Immature natural killer cell (primary cell): ENCODE data around the gene GALNT17. TPM values are rescaled to one million over a fixed set of nuclear protein-coding genes. Genes with fewer than 3 reads are reported as not detected.

Experiments
- DNase-seq, 3 donors: peaks; one replicate each; pipeline ENCODE4 v3.0.0; 2022; ENCODE audit warnings: mixed read lengths in 1 of 3
- H3K27ac Mint-ChIP-seq, 6 donors: one replicate each; pipeline ENCODE4 v1.8.0; 2020; ENCODE audit warnings: mixed read lengths in 6 of 6, mild to moderate bottlenecking in 5 of 6, inconsistent platforms in 4 of 6, moderate library complexity in 3 of 6
- H3K27me3 Mint-ChIP-seq, 3 donors: one replicate each; pipeline ENCODE4 v1.8.0; 2020 to 2021; ENCODE audit warnings: low read depth in 3 of 3, mild to moderate bottlenecking in 3 of 3, mixed read lengths in 3 of 3, moderate library complexity in 3 of 3, inconsistent platforms in 1 of 3
- H3K36me3 Mint-ChIP-seq, 3 donors: one replicate each; pipeline ENCODE4 v1.8.0; 2020; ENCODE audit warnings: mixed read lengths in 3 of 3, inconsistent platforms in 2 of 3, mild to moderate bottlenecking in 2 of 3
- H3K4me1 Mint-ChIP-seq, 2 donors: one replicate each; pipeline ENCODE4 v1.8.0; 2020; ENCODE audit warnings: inconsistent platforms in 2 of 2, mild to moderate bottlenecking in 2 of 2, mixed read lengths in 2 of 2, moderate library complexity in 1 of 2
- H3K4me3 Mint-ChIP-seq, 5 donors: one replicate each; pipeline ENCODE4 v1.8.0; 2020; ENCODE audit warnings: mild to moderate bottlenecking in 5 of 5, mixed read lengths in 5 of 5, inconsistent platforms in 3 of 5, moderate library complexity in 3 of 5
- H3K9me3 Mint-ChIP-seq, 6 donors: one replicate each; pipeline ENCODE4 v1.8.0; 2020; ENCODE audit warnings: mild to moderate bottlenecking in 6 of 6, mixed read lengths in 6 of 6, inconsistent platforms in 4 of 6, moderate library complexity in 3 of 6
- polyA plus RNA-seq, 3 donors: library from polyadenylated mRNA; unstranded; fragments of 300-500 nt; fragmentation: Illumina TruSeq; gene quantifications; one replicate each; pipeline ENCODE4 v1.2.3, GENCODE V29; 2021

Gene GALNT17
- polyA plus RNA-seq = not detected

DNA sequence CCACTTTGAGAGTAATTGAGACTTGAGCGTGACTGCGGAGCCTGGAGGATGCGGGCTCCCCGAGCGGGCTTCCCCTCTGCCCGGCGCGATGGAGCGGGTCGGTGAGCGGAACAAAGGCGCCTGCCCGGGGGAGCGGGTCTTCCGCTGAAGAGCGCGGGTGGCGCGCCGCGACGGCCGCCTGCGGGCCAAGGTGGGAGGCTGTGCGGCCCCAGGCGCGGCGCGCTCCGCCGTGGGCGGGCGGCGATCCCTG is at the start of gene GALNT17:
GALNT17 (plus strand) TSS at position 18 of the 250 bp plus-strand sequence.
- Mint-ChIP-seq H3K27ac (no peak within 1 kb of the TSS), H3K9me3 (peaks cover 0 to 8% (median 5%) of the 10 kb centered on the region in 6 donors), H3K4me3 (peak within 1 kb of the TSS in 1 of 5 donors; percentile 5), H3K36me3 (peaks cover 0 to 4% (median 0%) of the 10 kb centered on the region in 3 donors), H3K27me3 (peaks cover 2 to 8% (median 3%) of the 10 kb centered on the region in 3 donors), H3K4me1 (no peaks in the 10 kb centered on the region)
- DNase-seq = no peak

- no peaks in the 10 kb centered on the region for H3K4me1 Mint-ChIP-seq
- no peaks in the 10 kb centered on the region for H3K36me3 Mint-ChIP-seq
- no peak overlapping the region for H3K4me3 Mint-ChIP-seq
- DNase-seq = no peak
- H3K27ac Mint-ChIP-seq = no peak overlapping the region
- H3K9me3 Mint-ChIP-seq = peaks cover 10 to 48% (median 18%) of the 10 kb centered on the region in 6 donors
- peaks cover 0 to 4% (median 2%) of the 10 kb centered on the region in 3 donors for H3K27me3 Mint-ChIP-seq
Observed at GRCh38 chr7:71095266-71095860, 36.6 kb upstream of the GALNT17 start.

DNA sequence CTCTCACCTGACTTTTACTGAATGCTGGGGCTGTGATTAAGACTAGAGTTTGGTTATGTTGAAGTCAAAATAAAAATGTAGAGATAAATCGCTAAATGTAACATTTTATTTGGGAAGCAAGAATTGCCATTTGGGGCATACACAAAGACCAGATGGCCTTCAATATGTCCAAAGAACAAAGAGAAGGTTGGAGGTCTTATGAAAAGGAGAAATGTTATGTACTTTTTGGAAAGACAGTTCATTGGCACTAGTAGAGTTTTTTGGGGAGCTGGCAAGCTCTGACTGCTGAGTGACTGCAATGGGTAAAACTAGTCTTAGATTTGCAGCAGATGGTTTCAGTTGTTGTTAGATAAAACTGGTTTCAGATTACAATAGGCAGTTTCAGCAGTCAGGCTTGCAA is 35.6 kb upstream of the GALNT17 start:
- H3K27me3 Mint-ChIP-seq = peaks cover 0 to 4% (median 2%) of the 10 kb centered on the region in 3 donors
- H3K4me3 Mint-ChIP-seq = no peak overlapping the region
- H3K4me1 Mint-ChIP-seq = no peaks in the 10 kb centered on the region
- peaks cover 10 to 42% (median 18%) of the 10 kb centered on the region in 6 donors for H3K9me3 Mint-ChIP-seq
- DNase-seq = no peak
- H3K36me3 Mint-ChIP-seq = no peaks in the 10 kb centered on the region
- no peak overlapping the region for H3K27ac Mint-ChIP-seq

- DNase-seq = no peak
- peaks cover 3 to 5% (median 3%) of the 10 kb centered on the region in 3 donors for H3K27me3 Mint-ChIP-seq
- peaks cover 3 to 9% (median 5%) of the 10 kb centered on the region in 6 donors for H3K9me3 Mint-ChIP-seq
- H3K27ac Mint-ChIP-seq = no peak overlapping the region
- H3K4me3 Mint-ChIP-seq = no peak overlapping the region
- no peaks in the 10 kb centered on the region for H3K4me1 Mint-ChIP-seq
- H3K36me3 Mint-ChIP-seq = no peaks in the 10 kb centered on the region
Observed at GRCh38 chr7:71106226-71106625, 25.7 kb upstream of the GALNT17 start.

DNA sequence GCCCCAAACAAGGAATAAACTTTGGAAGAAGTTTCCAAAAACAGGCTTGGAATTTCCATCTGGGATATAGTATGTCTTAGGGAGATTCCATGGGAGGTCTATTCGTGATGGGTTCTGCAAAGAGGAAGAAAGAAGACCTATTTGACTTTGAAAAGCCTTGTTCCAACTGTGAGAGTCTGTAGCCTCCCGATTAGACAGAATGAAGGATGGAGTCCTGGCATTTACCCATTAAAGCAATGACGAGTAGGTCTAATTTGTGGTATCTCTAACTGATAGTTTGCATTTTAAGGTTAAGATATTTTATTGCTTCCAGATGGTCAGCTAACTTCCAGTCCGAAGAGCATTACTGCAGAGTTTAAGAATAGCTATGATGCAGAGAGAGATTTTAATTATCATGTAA is 19.5 kb upstream of the GALNT17 start:
- Mint-ChIP-seq H3K36me3 (no peaks in the 10 kb centered on the region), H3K4me1 (no peaks in the 10 kb centered on the region), H3K9me3 (peaks cover 4 to 16% (median 10%) of the 10 kb centered on the region in 6 donors), H3K4me3 (no peak overlapping the region), H3K27ac (no peak overlapping the region), H3K27me3 (peaks cover 2 to 5% (median 3%) of the 10 kb centered on the region in 3 donors)
- no peak for DNase-seq

GRCh38 chr7:71120096-71120495 is 11.8 kb upstream of the GALNT17 start:
- H3K27me3 Mint-ChIP-seq = peaks cover 0 to 1% (median 0%) of the 10 kb centered on the region in 3 donors
- DNase-seq = no peak
- no peak overlapping the region for H3K27ac Mint-ChIP-seq
- H3K9me3 Mint-ChIP-seq = peaks cover 3 to 17% (median 9%) of the 10 kb centered on the region in 6 donors
- H3K4me1 Mint-ChIP-seq = no peaks in the 10 kb centered on the region
- H3K36me3 Mint-ChIP-seq = no peaks in the 10 kb centered on the region
- H3K4me3 Mint-ChIP-seq = no peak overlapping the region

- H3K4me3 Mint-ChIP-seq = no peak overlapping the region
- H3K9me3 Mint-ChIP-seq = peaks cover 2 to 8% (median 5%) of the 10 kb centered on the region in 6 donors
- peaks cover 0 to 4% (median 0%) of the 10 kb centered on the region in 3 donors for H3K36me3 Mint-ChIP-seq
- no peak for DNase-seq
- H3K27ac Mint-ChIP-seq = no peak overlapping the region
- no peaks in the 10 kb centered on the region for H3K4me1 Mint-ChIP-seq
- H3K27me3 Mint-ChIP-seq = peaks cover 0 to 8% (median 3%) of the 10 kb centered on the region in 3 donors
Observed at GRCh38 chr7:71129126-71129525, 2.8 kb upstream of the GALNT17 start.

- peaks cover 2 to 8% (median 5%) of the 10 kb centered on the region in 6 donors for H3K9me3 Mint-ChIP-seq
- DNase-seq = no peak
- no peak overlapping the region for H3K27ac Mint-ChIP-seq
- peaks cover 0 to 4% (median 0%) of the 10 kb centered on the region in 3 donors for H3K36me3 Mint-ChIP-seq
- peaks cover 0 to 8% (median 3%) of the 10 kb centered on the region in 3 donors for H3K27me3 Mint-ChIP-seq
- H3K4me3 Mint-ChIP-seq = no peak overlapping the region
- no peaks in the 10 kb centered on the region for H3K4me1 Mint-ChIP-seq
Observed at GRCh38 chr7:71130031-71130679, 1.8 kb upstream of the GALNT17 start.

- DNase-seq = no peak
- Mint-ChIP-seq H3K36me3 (peaks cover 0 to 4% (median 0%) of the 10 kb centered on the region in 3 donors), H3K27me3 (peaks cover 2 to 8% (median 3%) of the 10 kb centered on the region in 3 donors), H3K4me1 (no peaks in the 10 kb centered on the region), H3K27ac (no peak overlapping the region), H3K4me3 (no peak overlapping the region), H3K9me3 (peaks cover 2 to 8% (median 5%) of the 10 kb centered on the region in 6 donors)
Observed at GRCh38 chr7:71131256-71132126, 453 bp upstream of the GALNT17 start.

DNA sequence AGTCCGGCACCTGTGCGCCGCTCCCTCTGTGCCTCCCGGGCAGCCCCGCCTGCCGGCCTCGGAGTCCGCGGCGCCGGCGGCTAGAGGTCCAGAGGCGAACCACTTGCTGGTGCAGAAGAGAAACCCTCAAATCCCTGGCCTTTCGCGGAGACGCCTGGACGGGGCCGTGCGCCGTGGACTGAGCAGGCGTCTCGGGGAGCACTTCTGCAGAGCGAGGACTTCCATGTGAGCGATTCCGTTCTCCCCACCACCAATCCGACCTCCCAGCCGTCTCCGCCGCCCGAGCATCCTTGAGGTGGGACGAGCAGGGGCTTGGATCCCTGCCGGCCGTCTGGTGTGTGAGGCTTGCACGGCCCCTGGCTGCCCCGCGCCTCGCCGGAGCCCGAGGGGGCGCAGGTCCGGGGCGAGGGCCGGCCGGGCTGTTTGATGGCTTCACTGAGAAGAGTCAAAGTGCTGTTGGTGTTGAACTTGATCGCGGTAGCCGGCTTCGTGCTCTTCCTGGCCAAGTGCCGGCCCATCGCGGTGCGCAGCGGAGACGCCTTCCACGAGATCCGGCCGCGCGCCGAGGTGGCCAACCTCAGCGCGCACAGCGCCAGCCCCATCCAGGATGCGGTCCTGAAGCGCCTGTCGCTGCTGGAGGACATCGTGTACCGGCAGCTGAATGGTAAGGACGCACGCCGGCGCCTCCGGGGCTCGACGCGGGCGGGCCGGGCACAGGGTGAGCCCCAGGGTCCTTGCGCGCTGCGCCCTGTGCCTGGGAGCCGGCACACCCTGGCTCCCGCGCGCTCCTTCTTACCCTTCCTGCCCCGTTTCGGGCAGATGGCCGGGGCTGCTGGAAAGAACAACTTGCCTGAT is 660 bp downstream of the GALNT17 start:
- H3K36me3 Mint-ChIP-seq = peaks cover 0 to 4% (median 0%) of the 10 kb centered on the region in 3 donors
- no peaks in the 10 kb centered on the region for H3K4me1 Mint-ChIP-seq
- no peak overlapping the region for H3K27ac Mint-ChIP-seq
- H3K9me3 Mint-ChIP-seq = peaks cover 0 to 6% (median 1%) of the 10 kb centered on the region in 6 donors
- DNase-seq = no peak
- H3K4me3 Mint-ChIP-seq = no peak overlapping the region
- peaks cover 2 to 8% (median 3%) of the 10 kb centered on the region in 3 donors for H3K27me3 Mint-ChIP-seq

GRCh38 chr7:71133232-71133622 is 1.3 kb downstream of the GALNT17 start:
- no peak for DNase-seq
- H3K27ac Mint-ChIP-seq = no peak overlapping the region
- peaks cover 0 to 4% (median 0%) of the 10 kb centered on the region in 3 donors for H3K36me3 Mint-ChIP-seq
- H3K4me3 Mint-ChIP-seq = no peak overlapping the region
- H3K9me3 Mint-ChIP-seq = peaks cover 0 to 6% (median 3%) of the 10 kb centered on the region in 6 donors
- H3K4me1 Mint-ChIP-seq = no peaks in the 10 kb centered on the region
- peaks cover 2 to 8% (median 3%) of the 10 kb centered on the region in 3 donors for H3K27me3 Mint-ChIP-seq

DNA sequence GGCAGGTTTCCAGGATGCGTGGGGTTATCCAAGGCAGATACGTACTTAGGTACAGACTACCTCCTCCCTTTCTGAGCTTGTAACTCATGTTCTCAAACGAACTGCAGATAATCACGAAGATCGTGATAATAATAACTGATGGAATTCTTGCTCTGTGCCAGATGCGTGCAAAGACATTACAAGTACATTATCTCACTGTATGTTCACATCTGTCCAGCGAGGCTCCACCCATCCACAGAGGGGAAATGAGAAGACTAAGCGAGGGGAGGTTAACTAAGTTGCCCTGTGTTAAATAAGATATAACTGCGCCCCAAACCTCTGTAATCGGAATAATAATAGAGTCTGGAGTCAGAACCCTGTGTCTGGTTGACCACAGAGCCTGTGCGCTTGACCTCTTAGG is 1.9 kb downstream of the GALNT17 start:
- Mint-ChIP-seq H3K27me3 (peaks cover 2 to 8% (median 3%) of the 10 kb centered on the region in 3 donors), H3K4me3 (no peak overlapping the region), H3K9me3 (peaks cover 0 to 6% (median 3%) of the 10 kb centered on the region in 6 donors), H3K36me3 (peaks cover 0 to 4% (median 0%) of the 10 kb centered on the region in 3 donors), H3K27ac (no peak overlapping the region), H3K4me1 (no peaks in the 10 kb centered on the region)
- DNase-seq = no peak

DNA sequence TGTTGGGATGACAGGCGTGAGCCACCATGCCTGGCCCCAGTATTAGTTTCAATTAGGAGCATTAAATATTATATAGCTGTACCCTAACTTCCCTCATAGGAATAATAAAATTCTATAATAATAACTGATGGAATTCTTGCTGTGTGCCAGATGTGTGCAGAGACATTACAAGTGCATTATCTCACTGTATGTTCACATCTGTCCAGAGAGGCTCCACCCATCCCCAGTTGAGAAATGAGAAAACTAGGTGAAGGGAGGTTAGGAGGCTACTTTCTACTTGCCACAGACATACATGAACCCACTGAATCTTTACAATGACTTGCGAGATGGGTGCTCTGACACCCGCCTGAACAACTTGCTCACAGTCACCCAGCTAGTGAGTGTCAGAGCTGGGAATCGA is 3.2 kb downstream of the GALNT17 start:
- H3K4me1 Mint-ChIP-seq = no peaks in the 10 kb centered on the region
- H3K27me3 Mint-ChIP-seq = peaks cover 2 to 3% (median 3%) of the 10 kb centered on the region in 3 donors
- H3K27ac Mint-ChIP-seq = no peak overlapping the region
- H3K4me3 Mint-ChIP-seq = no peak overlapping the region
- DNase-seq = no peak
- peaks cover 0 to 11% (median 4%) of the 10 kb centered on the region in 6 donors for H3K9me3 Mint-ChIP-seq
- peaks cover 0 to 4% (median 0%) of the 10 kb centered on the region in 3 donors for H3K36me3 Mint-ChIP-seq
